ENCODE measurements around the gene METTL26. TPM values are rescaled to one million over a fixed set of nuclear protein-coding genes. Genes with fewer than 3 reads are reported as not detected.

METTL26 gene
- total and polyA plus RNA-seq, 9 of the 15 experiments (the other 6 are each of a cell fraction or from before 2014, with no cell fraction given): 7.3 to 262 (median 80.9) TPM

GRCh38 chr16:679814-680624 is 43.9 kb upstream of the METTL26 start, which contains the start of gene STUB1 (continued):
- TF ChIP-seq FOXM1 (IDR thresholded peaks at IDR 0.05; ENCODE audit: low read depth) (no peak), FOXM1 (CRISPR knock-in tag; IDR thresholded peaks at IDR 0.05; ENCODE audit: low read depth) (peak; percentile 22; the same call in 1 of the 2 replicates), COPS2 (conservative IDR thresholded peaks at IDR 0.05) (no peak), ZBTB40 (IDR thresholded peaks at IDR 0.05) (peak; percentile 83), ZBTB40 (CRISPR knock-in tag; IDR thresholded peaks at IDR 0.05) (no peak), RBM22 (IDR thresholded peaks at IDR 0.05; ENCODE audit: low read depth, low read length, poor library complexity, severe bottlenecking) (no peak), GTF2A2 (tag; IDR thresholded peaks at IDR 0.05) (no peak), FOXP4 (CRISPR knock-in tag; IDR thresholded peaks at IDR 0.05; ENCODE audit: borderline replicate concordance) (no peak), E2F1 (CRISPR knock-in tag; IDR thresholded peaks at IDR 0.05) (no peak), RFX1 (IDR thresholded peaks at IDR 0.05) (no peak), ZNF511 (CRISPR knock-in tag; IDR thresholded peaks at IDR 0.05) (no peak)
